Calu3 (cell line): ENCODE measurements around the gene RAPGEF6. TPM values are rescaled to one million over a fixed set of nuclear protein-coding genes. Genes with fewer than 3 reads are reported as not detected.

ENCODE experiments used
- BruUV-seq: library from RNA; stranded (reverse); fragments of 400-500 nt; replicated peaks from 2 replicates; lab custom pipeline; 2021; lab: Mats Ljungman, UMichigan
- CTCF ChIA-PET: fragments of 300-600 bp; sonication (Branson Sonifier 250); formaldehyde crosslinking; loops from one replicate; lab custom pipeline; 2022; ENCODE audit warnings: antibody characterized with exemption; lab: Charles Lee
- DNase-seq: peaks from one replicate; pipeline ENCODE4 v3.0.0; 2022
- H3K27ac Mint-ChIP-seq: one replicate; pipeline ENCODE4 v1.8.0; 2022; ENCODE audit warnings: mixed read lengths; ENCODE audit not compliant: unreplicated experiment
- H3K27me3 Mint-ChIP-seq: one replicate; pipeline ENCODE4 v1.8.0; 2022; ENCODE audit warnings: mixed read lengths; ENCODE audit not compliant: unreplicated experiment
- H3K36me3 Mint-ChIP-seq: one replicate; pipeline ENCODE4 v1.8.0; 2022; ENCODE audit warnings: mild to moderate bottlenecking, moderate library complexity, mixed read lengths; ENCODE audit not compliant: insufficient read depth, unreplicated experiment
- H3K4me1 Mint-ChIP-seq: one replicate; pipeline ENCODE4 v1.8.0; 2022; ENCODE audit warnings: mild to moderate bottlenecking, low read depth, mixed read lengths; ENCODE audit not compliant: unreplicated experiment
- H3K4me3 Mint-ChIP-seq: one replicate; pipeline ENCODE4 v1.8.0; 2022; ENCODE audit warnings: mild to moderate bottlenecking, low read depth, moderate library complexity, mixed read lengths; ENCODE audit not compliant: unreplicated experiment
- H3K9me3 Mint-ChIP-seq: one replicate; pipeline ENCODE4 v1.8.0; 2022; ENCODE audit warnings: low read depth, mixed read lengths; ENCODE audit not compliant: unreplicated experiment
- intact Hi-C: fragments of 100-400 bp; cut with micrococcal nuclease; formaldehyde crosslinking; loops from one replicate; pipeline ENCODE4 v1.10.0; 2022; ENCODE audit not compliant: unreplicated experiment
- total RNA-seq: library from RNA; stranded (reverse); gene quantifications from 2 replicates; pipeline ENCODE4 v1.2.3, GENCODE V29; 2022
- TF ChIP-seq, protein P1 (sequence below): fragments of 200-600 bp; IDR thresholded peaks from one replicate; pipeline ENCODE4 v1.8.0; 2022; ENCODE audit warnings: antibody characterized with exemption; ENCODE audit not compliant: unreplicated experiment

The RAPGEF6 gene
- total RNA-seq, 1 experiment from 2014 or later = 27.3 TPM

DNA sequence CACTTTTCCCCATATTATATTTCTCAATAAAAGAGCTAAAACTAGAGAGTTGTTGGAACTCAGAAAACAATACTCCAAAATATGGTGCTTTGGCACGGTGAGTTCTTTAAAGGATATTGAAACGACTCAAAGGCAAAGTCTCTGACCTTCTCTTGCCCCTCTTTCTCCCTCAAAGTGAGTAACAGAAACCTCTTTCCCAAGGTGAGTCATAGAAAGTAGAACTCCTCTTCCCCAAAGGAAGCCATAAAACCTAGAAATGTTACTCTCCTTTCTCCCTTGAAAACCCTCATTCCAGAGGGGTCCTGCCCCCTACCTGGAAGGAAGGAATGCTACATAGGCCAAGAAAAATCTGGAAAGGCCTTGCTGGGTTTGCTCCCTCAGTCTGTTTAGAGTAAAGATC, 47.5 kb downstream of the RAPGEF6 start:
- no peak overlapping the region for H3K27ac Mint-ChIP-seq
- intact Hi-C loops = no loop called here

DNA sequence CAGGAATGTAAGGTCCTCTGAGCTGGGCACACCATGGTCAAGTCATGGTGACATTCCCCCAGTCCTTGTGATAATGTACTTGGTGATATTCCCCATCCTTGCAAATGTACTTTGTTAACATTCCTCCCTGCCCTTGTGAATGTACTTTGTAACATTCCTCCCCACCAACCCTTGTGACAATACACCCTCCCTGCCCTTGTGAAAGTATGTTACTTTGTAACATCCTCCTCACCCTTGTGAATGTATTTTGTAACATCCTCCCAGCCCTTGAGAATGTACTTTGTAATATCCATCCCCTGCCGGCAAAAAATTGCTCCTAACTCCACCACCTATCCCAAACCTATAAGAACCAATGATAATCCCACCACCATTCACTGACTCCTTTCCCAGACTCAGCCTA, 53.3 kb downstream of the RAPGEF6 start:
- H3K9me3 Mint-ChIP-seq = peaks cover 21% of the 10 kb centered on the region
- TF ChIP-seq, protein P1, sequence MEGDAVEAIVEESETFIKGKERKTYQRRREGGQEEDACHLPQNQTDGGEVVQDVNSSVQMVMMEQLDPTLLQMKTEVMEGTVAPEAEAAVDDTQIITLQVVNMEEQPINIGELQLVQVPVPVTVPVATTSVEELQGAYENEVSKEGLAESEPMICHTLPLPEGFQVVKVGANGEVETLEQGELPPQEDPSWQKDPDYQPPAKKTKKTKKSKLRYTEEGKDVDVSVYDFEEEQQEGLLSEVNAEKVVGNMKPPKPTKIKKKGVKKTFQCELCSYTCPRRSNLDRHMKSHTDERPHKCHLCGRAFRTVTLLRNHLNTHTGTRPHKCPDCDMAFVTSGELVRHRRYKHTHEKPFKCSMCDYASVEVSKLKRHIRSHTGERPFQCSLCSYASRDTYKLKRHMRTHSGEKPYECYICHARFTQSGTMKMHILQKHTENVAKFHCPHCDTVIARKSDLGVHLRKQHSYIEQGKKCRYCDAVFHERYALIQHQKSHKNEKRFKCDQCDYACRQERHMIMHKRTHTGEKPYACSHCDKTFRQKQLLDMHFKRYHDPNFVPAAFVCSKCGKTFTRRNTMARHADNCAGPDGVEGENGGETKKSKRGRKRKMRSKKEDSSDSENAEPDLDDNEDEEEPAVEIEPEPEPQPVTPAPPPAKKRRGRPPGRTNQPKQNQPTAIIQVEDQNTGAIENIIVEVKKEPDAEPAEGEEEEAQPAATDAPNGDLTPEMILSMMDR = no peak
- no peak overlapping the region for H3K4me3 Mint-ChIP-seq
- intact Hi-C loops = no loop called here
- H3K36me3 Mint-ChIP-seq = peaks cover 10% of the 10 kb centered on the region
- no peaks in the 10 kb centered on the region for H3K27me3 Mint-ChIP-seq
- H3K4me1 Mint-ChIP-seq = no peaks in the 10 kb centered on the region
- CTCF ChIA-PET = no interaction called here
- DNase-seq = no peak
- BruUV-seq = no TSS peak
- H3K27ac Mint-ChIP-seq = no peak overlapping the region

More for the DNA sequence above, 47.5 kb downstream of the RAPGEF6 start:
- Mint-ChIP-seq H3K27me3 (no peaks in the 10 kb centered on the region), H3K4me1 (peaks cover 11% of the 10 kb centered on the region), H3K36me3 (no peaks in the 10 kb centered on the region), H3K9me3 (no peaks in the 10 kb centered on the region), H3K4me3 (no peak overlapping the region)
- CTCF ChIA-PET = interaction anchor here (0.7 to 1.9 kb wide), 3 partner anchors 169 to 424 kb away, joined by 3 to 4 read pairs (median 3); partner anchors contain the start of gene ACSL6
- TF ChIP-seq, protein P1 = no peak
- DNase-seq = no peak
- no TSS peak for BruUV-seq

DNA sequence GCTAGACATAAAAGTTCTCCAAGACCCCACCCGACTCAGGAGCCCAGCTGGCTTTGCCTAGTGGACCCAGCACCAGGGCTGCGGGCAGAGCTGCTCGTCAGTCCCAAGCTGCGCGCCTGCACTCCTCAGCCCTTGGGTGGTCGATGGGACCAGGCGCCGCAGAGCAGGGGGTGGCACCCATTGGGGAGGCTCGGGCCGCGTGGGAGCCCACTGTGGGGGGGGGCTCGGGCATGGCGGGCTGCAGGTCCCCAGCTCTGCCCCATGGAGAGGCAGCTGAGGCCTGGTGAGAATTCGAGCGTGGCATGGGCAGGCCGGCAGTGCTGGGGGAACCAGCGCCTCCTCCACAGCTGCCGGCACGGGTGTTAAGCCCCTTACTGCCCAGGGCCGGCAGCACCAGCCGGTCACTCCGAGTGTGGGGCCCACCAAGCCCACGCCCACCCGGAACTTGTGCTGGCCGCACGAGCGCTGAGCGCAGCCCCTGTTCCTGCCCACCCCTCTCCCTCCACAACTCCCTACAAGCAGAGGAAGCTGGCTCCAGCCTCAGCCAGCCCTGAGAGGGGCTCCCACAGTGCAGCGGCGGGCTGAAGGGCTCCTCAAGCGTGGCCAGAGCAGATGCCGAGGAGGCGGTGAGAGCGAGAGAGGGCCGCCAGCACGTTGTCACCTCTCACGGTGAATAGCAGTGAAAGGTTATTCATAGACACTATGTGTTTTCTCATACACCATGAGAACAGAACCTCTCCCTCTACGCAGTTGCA, 54.9 kb downstream of the RAPGEF6 start:
- BruUV-seq = no TSS peak
- H3K4me1 Mint-ChIP-seq = no peaks in the 10 kb centered on the region
- intact Hi-C loops = no loop called here
- TF ChIP-seq, protein P1 = no peak
- no peak overlapping the region for H3K27ac Mint-ChIP-seq
- H3K4me3 Mint-ChIP-seq = no peak overlapping the region
- peaks cover 10% of the 10 kb centered on the region for H3K36me3 Mint-ChIP-seq
- CTCF ChIA-PET = no interaction called here
- H3K9me3 Mint-ChIP-seq = peaks cover 21% of the 10 kb centered on the region
- no peak for DNase-seq
- H3K27me3 Mint-ChIP-seq = no peaks in the 10 kb centered on the region

DNA sequence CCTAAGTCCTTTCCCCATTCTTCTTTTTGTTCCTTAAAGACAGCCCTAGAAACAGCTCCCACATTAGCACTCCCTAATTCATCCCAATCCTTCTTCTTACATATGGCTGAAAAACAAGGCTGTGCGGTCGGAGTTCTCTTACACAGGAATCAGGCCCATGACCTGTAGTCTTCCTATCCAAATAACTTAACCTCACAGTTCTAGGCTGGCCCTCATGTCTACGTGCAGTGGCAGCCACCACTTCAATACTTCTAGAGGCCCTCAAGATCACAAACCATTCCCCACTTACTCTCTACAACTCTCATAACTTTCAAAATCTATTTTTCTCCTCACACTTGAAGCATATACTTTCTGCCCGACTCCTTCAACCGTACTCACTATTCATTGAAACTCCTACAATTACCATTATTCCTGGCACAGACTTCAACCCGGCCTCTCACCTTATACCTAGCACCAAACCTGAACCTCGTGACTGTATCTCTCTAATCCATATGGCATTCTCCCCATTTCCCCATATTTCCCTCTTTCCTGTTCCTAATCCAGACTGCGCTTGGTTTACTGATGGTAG, 59.3 kb downstream of the RAPGEF6 start:
- TF ChIP-seq, protein P1 = no peak
- peaks cover 18% of the 10 kb centered on the region for H3K9me3 Mint-ChIP-seq
- H3K27ac Mint-ChIP-seq = no peak overlapping the region
- no peaks in the 10 kb centered on the region for H3K4me1 Mint-ChIP-seq
- H3K27me3 Mint-ChIP-seq = no peaks in the 10 kb centered on the region
- CTCF ChIA-PET = no interaction called here
- no TSS peak for BruUV-seq
- peaks cover 7% of the 10 kb centered on the region for H3K36me3 Mint-ChIP-seq
- no peak for DNase-seq
- H3K4me3 Mint-ChIP-seq = no peak overlapping the region
- intact Hi-C loops = no loop called here
